ENCODE data around the gene SLC6A11. TPM values are rescaled to one million over a fixed set of nuclear protein-coding genes. Genes with fewer than 3 reads are reported as not detected.

The SLC6A11 gene
- total RNA-seq, 1 experiment from 2014 or later: not detected

DNA sequence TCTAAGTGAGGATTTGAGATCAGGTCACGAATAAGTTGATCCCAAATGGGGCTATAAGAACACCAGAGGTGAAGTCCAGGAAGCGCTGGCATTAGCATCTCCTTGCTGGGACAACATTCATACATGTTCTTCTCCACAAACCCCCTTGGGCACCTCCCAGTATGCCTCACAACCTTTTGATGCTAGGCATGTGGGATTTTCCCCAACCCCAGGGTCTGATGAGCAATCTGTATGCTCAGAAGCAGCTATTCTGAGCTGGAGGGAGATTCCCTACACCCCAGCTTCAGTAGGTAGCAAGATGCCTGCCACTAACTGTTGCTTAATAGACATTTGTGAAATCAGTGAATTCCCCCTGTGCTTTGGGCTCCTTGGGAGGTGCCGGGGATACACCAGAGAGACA, 32.2 kb downstream of the SLC6A11 start:
- TF ChIP-seq EZH2 (IDR thresholded peaks at IDR 0.05; ENCODE audit: borderline replicate concordance, low read depth, low read length, poor library complexity, severe bottlenecking): no peak
- TF ChIP-seq CTCF (conservative IDR thresholded peaks at IDR 0.05; ENCODE audit: low read depth, low read length): no peak
- intact Hi-C loops (cut with micrococcal nuclease; ENCODE audit: unreplicated experiment): no loop called here
- Histone ChIP-seq H3K36me3 (ENCODE audit: insufficient read depth, low read length, poor library complexity, severe bottlenecking) (no peaks in the 10 kb centered on the region), H3K27me3 (replicated peaks; ENCODE audit: insufficient read depth, low read depth, low read length, poor library complexity) (peaks cover 14% of the 10 kb centered on the region), H3K9me3 (ENCODE audit: low read depth, low read length, poor library complexity, severe bottlenecking) (no peaks in the 10 kb centered on the region), H3K4me3 (ENCODE audit: low read depth, low read length, poor library complexity, severe bottlenecking) (no peak overlapping the region), H3K4me1 (ENCODE audit: insufficient read depth, low read length, poor library complexity, severe bottlenecking) (no peaks in the 10 kb centered on the region), H3K27ac (ENCODE audit: low read depth, low read length, poor library complexity, severe bottlenecking) (no peak overlapping the region)
- no TSS peak for BruUV-seq (replicated peaks)
- ChIA-PET CTCF (no interaction called here), POLR2A (ENCODE audit: low non-redundant PET) (no interaction called here)
- no peak for DNase-seq (ENCODE audit: low spot score)

- ChIA-PET CTCF (no interaction called here), POLR2A (ENCODE audit: low non-redundant PET) (interaction anchor here (0.6 kb wide), 1 partner anchor 131 kb away, joined by 3 read pairs; no protein-coding TSS in a partner anchor)
- Histone ChIP-seq H3K27ac (ENCODE audit: low read depth, low read length, poor library complexity, severe bottlenecking) (no peak overlapping the region), H3K36me3 (ENCODE audit: insufficient read depth, low read length, poor library complexity, severe bottlenecking) (no peaks in the 10 kb centered on the region), H3K4me3 (ENCODE audit: low read depth, low read length, poor library complexity, severe bottlenecking) (no peak overlapping the region), H3K27me3 (replicated peaks; ENCODE audit: insufficient read depth, low read depth, low read length, poor library complexity) (peaks cover 2% of the 10 kb centered on the region), H3K9me3 (ENCODE audit: low read depth, low read length, poor library complexity, severe bottlenecking) (no peaks in the 10 kb centered on the region), H3K4me1 (ENCODE audit: insufficient read depth, low read length, poor library complexity, severe bottlenecking) (no peaks in the 10 kb centered on the region)
- intact Hi-C loops (cut with micrococcal nuclease; ENCODE audit: unreplicated experiment): no loop called here
- BruUV-seq (replicated peaks): no TSS peak
- TF ChIP-seq CTCF (conservative IDR thresholded peaks at IDR 0.05; ENCODE audit: low read depth, low read length) (no peak), EZH2 (IDR thresholded peaks at IDR 0.05; ENCODE audit: borderline replicate concordance, low read depth, low read length, poor library complexity, severe bottlenecking) (no peak)
- DNase-seq (ENCODE audit: low spot score): no peak
Measured at GRCh38 chr3:10852066-10852808, 36.2 kb downstream of the SLC6A11 start.

GRCh38 chr3:10855083-10855870, 39.2 kb downstream of the SLC6A11 start:
- no peak for DNase-seq (ENCODE audit: low spot score)
- H3K4me1 ChIP-seq (ENCODE audit: insufficient read depth, low read length, poor library complexity, severe bottlenecking): no peaks in the 10 kb centered on the region
- peaks cover 6% of the 10 kb centered on the region for H3K27me3 ChIP-seq (replicated peaks; ENCODE audit: insufficient read depth, low read depth, low read length, poor library complexity)
- ChIA-PET POLR2A (ENCODE audit: low non-redundant PET) (no interaction called here), CTCF (no interaction called here)
- H3K9me3 ChIP-seq (ENCODE audit: low read depth, low read length, poor library complexity, severe bottlenecking): no peaks in the 10 kb centered on the region
- TF ChIP-seq CTCF (conservative IDR thresholded peaks at IDR 0.05; ENCODE audit: low read depth, low read length) (no peak), EZH2 (IDR thresholded peaks at IDR 0.05; ENCODE audit: borderline replicate concordance, low read depth, low read length, poor library complexity, severe bottlenecking) (no peak)
- BruUV-seq (replicated peaks): no TSS peak
- H3K36me3 ChIP-seq (ENCODE audit: insufficient read depth, low read length, poor library complexity, severe bottlenecking): no peaks in the 10 kb centered on the region
- H3K4me3 ChIP-seq (ENCODE audit: low read depth, low read length, poor library complexity, severe bottlenecking): no peak overlapping the region
- intact Hi-C loops (cut with micrococcal nuclease; ENCODE audit: unreplicated experiment): no loop called here
- H3K27ac ChIP-seq (ENCODE audit: low read depth, low read length, poor library complexity, severe bottlenecking): no peak overlapping the region
